GM10266 (cell line): ENCODE measurements around the gene KLHL22.

Source experiments
- DNase-seq: peaks from one replicate; pipeline ENCODE4 v3.0.0; 2012; ENCODE audit errors: extremely low spot score
- TF ChIP-seq, protein P1 (sequence below): IDR thresholded peaks from 2 replicates; pipeline ENCODE4 v1.5.1; 2012; ENCODE audit warnings: mild to moderate bottlenecking, low read depth; ENCODE audit not compliant: control insufficient read depth, insufficient read depth; ENCODE audit errors: missing control alignments

KLHL22 gene

DNA sequence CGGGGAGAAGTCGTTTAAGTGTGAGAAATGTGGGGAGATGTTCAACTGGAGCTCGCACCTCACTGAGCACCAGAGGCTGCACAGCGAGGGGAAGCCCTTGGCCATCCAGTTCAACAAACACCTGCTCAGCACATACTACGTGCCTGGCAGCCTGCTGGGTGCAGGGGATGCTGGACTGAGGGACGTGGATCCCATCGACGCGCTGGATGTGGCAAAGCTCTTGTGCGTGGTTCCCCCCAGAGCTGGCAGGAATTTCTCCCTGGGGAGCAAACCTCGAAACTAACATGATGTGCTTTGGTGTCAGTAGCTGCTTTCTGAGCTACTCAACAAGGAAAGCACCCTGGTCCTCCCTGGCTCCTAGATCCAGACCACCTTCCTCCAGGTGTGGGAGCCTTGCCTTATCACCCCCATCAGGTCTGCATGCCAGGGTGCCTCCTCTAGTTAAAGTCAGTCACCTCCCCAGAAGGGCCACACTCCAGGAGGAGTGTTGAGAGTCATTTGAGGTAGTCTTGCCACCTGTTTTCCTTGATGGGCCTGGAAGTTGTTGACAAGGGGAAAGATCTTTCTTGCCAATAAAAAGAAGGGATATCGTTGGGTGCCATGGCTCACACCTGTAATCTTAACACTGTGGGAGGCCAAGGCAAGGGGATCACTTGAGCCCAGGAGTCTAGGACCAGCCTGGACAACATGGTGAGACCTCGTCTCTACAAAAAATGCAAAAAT lies 88.7 kb downstream of the KLHL22 start:
- peak; percentile 31 for DNase-seq
- TF ChIP-seq, protein P1, sequence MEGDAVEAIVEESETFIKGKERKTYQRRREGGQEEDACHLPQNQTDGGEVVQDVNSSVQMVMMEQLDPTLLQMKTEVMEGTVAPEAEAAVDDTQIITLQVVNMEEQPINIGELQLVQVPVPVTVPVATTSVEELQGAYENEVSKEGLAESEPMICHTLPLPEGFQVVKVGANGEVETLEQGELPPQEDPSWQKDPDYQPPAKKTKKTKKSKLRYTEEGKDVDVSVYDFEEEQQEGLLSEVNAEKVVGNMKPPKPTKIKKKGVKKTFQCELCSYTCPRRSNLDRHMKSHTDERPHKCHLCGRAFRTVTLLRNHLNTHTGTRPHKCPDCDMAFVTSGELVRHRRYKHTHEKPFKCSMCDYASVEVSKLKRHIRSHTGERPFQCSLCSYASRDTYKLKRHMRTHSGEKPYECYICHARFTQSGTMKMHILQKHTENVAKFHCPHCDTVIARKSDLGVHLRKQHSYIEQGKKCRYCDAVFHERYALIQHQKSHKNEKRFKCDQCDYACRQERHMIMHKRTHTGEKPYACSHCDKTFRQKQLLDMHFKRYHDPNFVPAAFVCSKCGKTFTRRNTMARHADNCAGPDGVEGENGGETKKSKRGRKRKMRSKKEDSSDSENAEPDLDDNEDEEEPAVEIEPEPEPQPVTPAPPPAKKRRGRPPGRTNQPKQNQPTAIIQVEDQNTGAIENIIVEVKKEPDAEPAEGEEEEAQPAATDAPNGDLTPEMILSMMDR, result no peak

DNA sequence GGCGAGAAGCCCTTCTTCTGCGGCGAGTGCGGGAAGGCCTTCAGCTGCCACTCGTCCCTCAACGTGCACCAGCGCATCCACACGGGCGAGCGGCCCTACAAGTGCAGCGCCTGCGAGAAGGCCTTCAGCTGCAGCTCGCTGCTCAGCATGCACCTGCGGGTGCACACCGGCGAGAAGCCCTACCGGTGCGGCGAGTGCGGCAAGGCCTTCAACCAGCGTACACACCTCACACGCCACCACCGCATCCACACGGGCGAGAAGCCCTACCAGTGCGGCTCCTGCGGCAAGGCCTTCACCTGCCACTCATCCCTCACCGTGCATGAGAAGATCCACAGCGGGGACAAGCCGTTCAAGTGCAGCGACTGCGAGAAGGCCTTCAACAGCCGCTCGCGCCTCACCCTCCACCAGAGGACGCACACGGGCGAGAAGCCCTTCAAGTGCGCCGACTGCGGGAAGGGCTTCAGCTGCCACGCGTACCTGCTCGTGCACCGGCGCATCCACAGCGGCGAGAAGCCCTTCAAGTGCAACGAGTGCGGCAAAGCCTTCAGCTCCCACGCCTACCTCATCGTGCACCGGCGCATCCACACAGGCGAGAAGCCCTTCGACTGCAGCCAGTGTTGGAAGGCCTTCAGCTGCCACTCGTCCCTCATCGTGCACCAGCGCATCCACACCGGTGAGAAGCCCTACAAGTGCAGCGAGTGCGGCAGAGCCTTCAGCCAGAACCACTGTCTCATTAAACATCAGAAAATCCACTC lies 89.5 kb downstream of the KLHL22 start:
- TF ChIP-seq, protein P1, result no peak
- DNase-seq, result no peak

DNA sequence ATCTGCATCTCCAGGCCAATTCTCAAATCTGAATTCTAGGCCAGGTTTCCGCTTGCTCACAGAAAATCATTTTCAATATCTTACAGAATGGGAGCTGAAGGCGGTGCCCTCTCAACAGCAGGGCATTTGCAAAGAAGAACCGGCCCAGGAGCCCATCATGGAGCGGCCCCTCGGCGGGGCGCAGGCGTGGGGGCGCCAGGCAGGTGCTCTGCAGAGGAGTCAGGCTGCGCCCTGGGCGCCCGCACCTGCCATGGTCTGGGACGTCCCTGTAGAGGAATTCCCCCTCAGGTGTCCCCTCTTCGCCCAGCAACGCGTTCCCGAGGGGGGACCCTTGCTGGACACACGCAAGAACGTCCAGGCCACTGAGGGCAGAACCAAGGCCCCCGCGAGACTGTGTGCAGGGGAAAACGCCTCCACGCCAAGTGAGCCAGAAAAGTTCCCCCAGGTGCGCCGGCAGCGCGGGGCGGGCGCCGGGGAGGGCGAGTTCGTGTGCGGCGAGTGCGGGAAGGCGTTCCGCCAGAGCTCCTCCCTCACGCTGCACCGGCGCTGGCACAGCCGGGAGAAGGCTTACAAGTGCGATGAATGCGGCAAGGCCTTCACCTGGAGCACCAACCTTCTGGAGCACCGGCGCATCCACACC lies 90.2 kb downstream of the KLHL22 start:
- TF ChIP-seq, protein P1, result no peak

DNA sequence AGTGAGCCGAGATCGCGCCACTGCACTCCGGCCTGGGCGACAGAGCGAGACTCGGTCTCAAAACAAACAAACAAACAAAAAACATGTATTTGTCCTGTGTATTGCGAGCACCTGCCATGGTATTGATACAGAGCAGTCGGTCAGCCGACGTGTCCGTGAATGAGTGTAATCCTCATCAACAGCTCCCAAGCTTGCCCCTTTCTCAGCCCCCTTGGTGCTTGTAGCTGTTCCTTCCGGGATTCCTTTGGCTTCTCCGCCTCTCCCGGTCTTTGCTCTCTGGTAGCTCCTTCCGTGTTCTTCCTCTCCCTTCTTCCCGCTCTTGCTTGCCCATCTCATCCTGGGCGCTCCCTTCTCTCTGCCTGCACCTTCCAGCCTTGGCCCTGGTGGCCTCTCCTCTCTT lies 90.7 kb downstream of the KLHL22 start:
- DNase-seq, result peak; percentile 20
- TF ChIP-seq, protein P1, result no peak

More for the DNA sequence above, 90.2 kb downstream of the KLHL22 start:
- DNase-seq, result no peak

DNA sequence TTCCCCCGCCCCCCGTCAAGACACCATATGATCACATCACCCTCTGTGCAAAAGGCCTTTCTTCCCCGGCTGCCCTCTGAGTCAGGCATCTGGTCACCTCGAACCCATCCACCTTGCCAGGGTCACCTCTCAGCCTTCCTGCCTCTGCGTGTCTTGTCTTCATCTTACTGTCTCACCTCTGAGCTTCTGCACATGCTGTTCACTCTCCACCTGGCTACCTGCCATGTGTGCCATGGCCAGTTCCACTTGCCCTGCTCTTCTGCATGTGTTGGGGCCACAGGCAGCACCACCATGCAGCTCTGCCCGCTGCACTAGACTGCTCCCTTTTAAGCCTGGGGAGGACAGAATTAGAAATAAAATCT lies 91.8 kb downstream of the KLHL22 start:
- TF ChIP-seq, protein P1, result no peak
- DNase-seq, result no peak

DNA sequence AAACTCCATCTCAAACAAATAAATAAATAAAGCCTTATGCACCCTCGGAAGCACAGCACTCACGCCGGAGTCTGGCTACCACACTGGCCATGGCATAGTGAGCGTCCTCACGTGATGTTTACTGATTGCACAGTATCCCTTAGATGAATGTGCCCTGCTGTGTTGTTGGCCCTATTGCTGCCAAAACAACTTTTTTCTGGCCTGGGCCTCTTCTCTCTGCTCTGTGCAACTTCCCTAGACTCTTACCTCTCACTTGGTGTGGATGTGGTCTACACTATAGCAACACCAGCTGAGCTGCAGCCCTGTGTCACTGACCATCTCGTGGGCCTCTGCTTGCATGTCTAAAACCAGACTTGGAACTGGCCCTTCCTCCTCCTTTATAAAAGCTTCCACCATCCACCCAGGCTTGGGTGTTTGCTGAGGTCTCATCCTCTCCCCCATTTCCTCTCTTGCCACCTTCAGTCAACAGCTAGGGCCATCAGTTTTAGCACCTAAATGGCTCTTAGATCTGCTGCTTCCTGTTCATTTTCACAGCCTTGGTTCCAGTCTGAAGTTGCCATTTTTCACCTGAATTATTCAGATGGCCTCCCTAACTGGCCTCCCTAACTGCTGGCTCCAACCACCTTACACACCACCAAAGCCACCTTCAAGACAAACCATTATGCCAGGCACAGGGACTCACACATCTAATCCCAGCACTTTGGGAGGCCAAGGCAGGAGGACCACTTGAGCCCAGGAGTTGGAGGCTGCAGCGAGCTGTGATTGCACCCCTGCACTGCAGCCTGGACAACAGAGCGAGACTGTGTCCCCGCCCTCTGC lies 92.4 kb downstream of the KLHL22 start:
- no peak for DNase-seq
- TF ChIP-seq, protein P1, result no peak
